Upper lobe of left lung (tissue), 6 donors: ENCODE results near the gene OR56A4. TPM values are rescaled to one million over a fixed set of nuclear protein-coding genes. Genes with fewer than 3 reads are reported as not detected.

ENCODE experiments used
- ATAC-seq, 2 donors: fragments of 200-7000 bp; cut with Tn5 transposase; one replicate each; pipeline ENCODE4 v1.9.1; 2022; ENCODE audit warnings: mild to moderate bottlenecking in 2 of 2, moderate library complexity in 2 of 2; ENCODE audit not compliant: low FRiP score in 2 of 2
- DNase-seq, 2 donors: peaks; one replicate each; pipeline ENCODE4 v3.0.0-alpha.2; 2019 to 2020
- H3K27ac ChIP-seq, 4 donors: fragments of 200-600 bp; sonication (generic); one replicate each; pipeline ENCODE4 v1.5.1; 2016 to 2019
- H3K27me3 ChIP-seq, 4 donors: fragments of 200-600 bp; sonication (generic); one replicate each; pipeline ENCODE4 v1.5.1; 2017 to 2019
- H3K36me3 ChIP-seq, 4 donors: fragments of 200-600 bp; sonication (generic); one replicate each; pipeline ENCODE4 v1.5.1; 2016 to 2019
- H3K4me1 ChIP-seq, 4 donors: fragments of 200-600 bp; sonication (generic); one replicate each; pipeline ENCODE4 v1.5.1; 2018 to 2019
- H3K4me3 ChIP-seq, 4 donors: fragments of 200-600 bp; sonication (generic); one replicate each; pipeline ENCODE4 v1.5.1; 2017 to 2019; ENCODE audit warnings: mild to moderate bottlenecking in 2 of 4, moderate library complexity in 1 of 4
- H3K9me3 ChIP-seq, 4 donors: fragments of 200-600 bp; sonication (generic); one replicate each; pipeline ENCODE4 v1.5.1; 2018 to 2019
- CTCF ChIP-seq, 6 experiments: fragments of 450-650 bp in 4 of 6; fragments of 200-600 bp in 2 of 6; sonication (generic) in 2 of 6; IDR thresholded peaks; one replicate each; pipeline ENCODE4 v1.5.1; 2016 to 2019; ENCODE audit warnings: antibody characterized with exemption in 6 of 6
- EP300 ChIP-seq, 4 donors: sonication (generic); formaldehyde crosslinking; IDR thresholded peaks; one replicate each; pipeline ENCODE4 v1.5.1; 2017; ENCODE audit warnings: antibody characterized with exemption in 4 of 4, control low read depth in 2 of 4
- POLR2A ChIP-seq, 4 donors: fragments of 450-650 bp; IDR thresholded peaks; one replicate each; pipeline ENCODE4 v1.5.1; 2016 to 2017; ENCODE audit warnings: antibody characterized with exemption in 4 of 4, mild to moderate bottlenecking in 2 of 4
- POLR2AphosphoS5 ChIP-seq, 2 donors: sonication (generic); formaldehyde crosslinking; IDR thresholded peaks; one replicate each; pipeline ENCODE4 v1.5.1; 2017; ENCODE audit warnings: antibody characterized with exemption in 2 of 2
- WGBS, 2 donors: methylation state at CpG; one replicate each; pipeline ENCODE4 v1.1.5; 2017 to 2018; 5-methylcytosine and 5-hydroxymethylcytosine counted together
- total RNA-seq, 6 donors: library from RNA; depleted of rRNA in 4 of 6; stranded (reverse); fragments of >200 nt in 4 of 6; gene quantifications; one replicate each; pipeline versions ENCODE4 v1.1.0 to v1.2.1, GENCODE V29; 2016 to 2021
- donor health status: DM: no; HTN: no; CAD: no; lungs with moderate emphysema.
- donor health status: DM: no; HTN: yes; CAD: no; lungs with severe emphysema.

The OR56A4 gene
- not detected for total RNA-seq

DNA sequence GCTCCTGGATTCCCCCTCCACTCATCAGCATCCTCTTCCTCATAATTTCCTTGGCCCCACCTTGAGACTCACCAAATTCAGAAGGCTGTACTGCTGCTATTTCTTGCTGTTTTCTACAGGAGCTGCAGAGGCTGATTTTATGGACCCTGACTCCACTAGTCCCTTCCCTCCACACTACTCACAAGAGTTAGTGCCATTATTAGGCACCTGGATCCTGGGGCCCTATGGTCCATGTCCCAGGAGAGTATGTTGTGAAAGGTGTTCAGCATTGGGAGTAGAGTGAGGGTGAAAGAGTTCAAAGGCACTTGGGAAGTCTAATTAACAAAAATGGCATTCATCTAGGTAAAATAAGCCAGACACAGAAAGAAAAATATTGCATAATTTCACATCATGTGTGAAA is at the start of gene OR56A4:
Gene OR56A4, minus strand, starts transcription at position 101 of the 400 bp plus-strand sequence. CDS start 3,954 bp downstream, outside the sequence.
- DNase-seq (no peak), ATAC-seq (no peak)
- no peak within 1 kb of the TSS for H3K27ac ChIP-seq
- no peaks in the 10 kb centered on the region for H3K36me3 ChIP-seq
- H3K4me1 ChIP-seq = no peaks in the 10 kb centered on the region
- no peaks in the 10 kb centered on the region for H3K9me3 ChIP-seq
- H3K27me3 ChIP-seq = no peaks in the 10 kb centered on the region
- H3K4me3 ChIP-seq = no peak within 1 kb of the TSS
- TF ChIP-seq CTCF (IDR thresholded peaks at IDR 0.05) (no peak), EP300 (IDR thresholded peaks at IDR 0.05) (no peak), POLR2AphosphoS5 (IDR thresholded peaks at IDR 0.05) (no peak), POLR2A (IDR thresholded peaks at IDR 0.05) (no peak)

- ATAC-seq = no peak
- Histone ChIP-seq H3K4me1 (no peaks in the 10 kb centered on the region), H3K9me3 (no peaks in the 10 kb centered on the region), H3K36me3 (no peaks in the 10 kb centered on the region), H3K27ac (no peak overlapping the region), H3K4me3 (no peak overlapping the region), H3K27me3 (no peaks in the 10 kb centered on the region)
- TF ChIP-seq CTCF (IDR thresholded peaks at IDR 0.05) (no peak), POLR2A (IDR thresholded peaks at IDR 0.05) (no peak), EP300 (IDR thresholded peaks at IDR 0.05) (no peak), POLR2AphosphoS5 (IDR thresholded peaks at IDR 0.05) (no peak)
- DNase-seq = no peak
These were observed 48.8 kb upstream of the OR56A4 start for GRCh38 chr11:6055569-6055968.

- no peaks in the 10 kb centered on the region for H3K27me3 ChIP-seq
- no peak for DNase-seq
- no peaks in the 10 kb centered on the region for H3K36me3 ChIP-seq
- no peak for ATAC-seq
- H3K9me3 ChIP-seq = no peaks in the 10 kb centered on the region
- TF ChIP-seq POLR2AphosphoS5 (IDR thresholded peaks at IDR 0.05) = no peak
- TF ChIP-seq CTCF (IDR thresholded peaks at IDR 0.05) = no peak
- no peak for TF ChIP-seq EP300 (IDR thresholded peaks at IDR 0.05)
- no peak for TF ChIP-seq POLR2A (IDR thresholded peaks at IDR 0.05)
- H3K4me1 ChIP-seq = no peaks in the 10 kb centered on the region
- 69 to 73% methylated on average over 3 of the region's 3 CpGs for WGBS, 2 donors
- no peak overlapping the region for H3K4me3 ChIP-seq
- no peak overlapping the region for H3K27ac ChIP-seq
These were observed 45.6 kb upstream of the OR56A4 start for GRCh38 chr11:6052374-6052773.

DNA sequence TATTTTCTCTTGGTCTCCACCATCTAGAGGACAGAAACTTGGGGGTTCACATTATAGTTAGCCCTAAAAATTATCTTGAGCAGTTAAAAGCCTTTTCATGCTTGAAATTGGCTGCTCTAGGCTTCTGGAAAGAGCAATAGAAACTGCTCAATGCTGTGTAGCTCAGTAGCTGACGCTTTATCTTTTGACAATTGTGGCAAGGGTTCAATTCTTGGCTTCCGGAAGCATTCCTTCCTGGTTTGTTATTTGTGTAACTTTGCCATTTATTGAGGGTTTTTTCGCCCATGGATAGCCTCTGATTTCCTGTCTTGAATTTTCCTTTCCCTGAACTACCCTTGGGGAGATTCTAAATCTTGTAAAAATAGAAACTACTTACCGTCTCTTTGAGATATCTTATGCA is 34.1 kb upstream of the OR56A4 start:
- TF ChIP-seq EP300 (IDR thresholded peaks at IDR 0.05) (no peak), POLR2AphosphoS5 (IDR thresholded peaks at IDR 0.05) (no peak), POLR2A (IDR thresholded peaks at IDR 0.05) (no peak), CTCF (IDR thresholded peaks at IDR 0.05) (no peak)
- H3K36me3 ChIP-seq = no peaks in the 10 kb centered on the region
- no peak overlapping the region for H3K27ac ChIP-seq
- ATAC-seq (no peak), DNase-seq (no peak)
- H3K9me3 ChIP-seq = no peaks in the 10 kb centered on the region
- H3K27me3 ChIP-seq = no peaks in the 10 kb centered on the region
- H3K4me3 ChIP-seq = no peak overlapping the region
- WGBS, 2 donors = 37 to 48% methylated on average over 4 of the region's 4 CpGs
- H3K4me1 ChIP-seq = no peaks in the 10 kb centered on the region

GRCh38 chr11:6030708-6031405 is 24.1 kb upstream of the OR56A4 start, which contains the start of gene OR56A1:
Gene OR56A1, minus strand, starts transcription at chr11:6030758. Its CDS starts 3,066 bp downstream, at chr11:6027692.
- Histone ChIP-seq H3K4me1 (no peaks in the 10 kb centered on the region), H3K4me3 (no peak within 1 kb of the TSS), H3K9me3 (no peaks in the 10 kb centered on the region), H3K27me3 (no peaks in the 10 kb centered on the region), H3K27ac (no peak within 1 kb of the TSS), H3K36me3 (no peaks in the 10 kb centered on the region)
- TF ChIP-seq POLR2AphosphoS5 (IDR thresholded peaks at IDR 0.05) (no peak), EP300 (IDR thresholded peaks at IDR 0.05) (no peak), CTCF (IDR thresholded peaks at IDR 0.05) (no peak), POLR2A (IDR thresholded peaks at IDR 0.05) (no peak)
- WGBS, 2 donors = 81 to 90% methylated on average over 1 of the region's 1 CpG
- DNase-seq (no peak), ATAC-seq (no peak)
